Hematopoietic multipotent progenitor cell treated with erythropoietin and hydrocortisone succinate and interleukin-3 and kit ligand, for 4 days (in vitro differentiated cells): ENCODE results near the gene DENND1A.

Experiments used
- DNase-seq: peaks from one replicate; pipeline ENCODE4 v3.0.0-alpha.2; 2015

Gene DENND1A

GRCh38 chr9:123373946-123374345, 556.0 kb downstream of the DENND1A start:
- DNase-seq, result peak; percentile 87

GRCh38 chr9:123373447-123373923, 556.4 kb downstream of the DENND1A start:
- DNase-seq, result peak; percentile 67

GRCh38 chr9:123372766-123373446, 557.0 kb downstream of the DENND1A start:
- DNase-seq, result no peak

- no peak for DNase-seq
Observed at GRCh38 chr9:123371805-123372590, 557.9 kb downstream of the DENND1A start.

GRCh38 chr9:123371228-123371584, 558.7 kb downstream of the DENND1A start:
- DNase-seq, result no peak

GRCh38 chr9:123370526-123371227, 559.2 kb downstream of the DENND1A start:
- DNase-seq, result no peak

GRCh38 chr9:123370108-123370507, 559.8 kb downstream of the DENND1A start:
- DNase-seq, result no peak

GRCh38 chr9:123369296-123369695, 560.6 kb downstream of the DENND1A start:
- no peak for DNase-seq

GRCh38 chr9:123368536-123369153, 561.3 kb downstream of the DENND1A start:
- no peak for DNase-seq

GRCh38 chr9:123368023-123368422, 561.9 kb downstream of the DENND1A start:
- no peak for DNase-seq

- no peak for DNase-seq
Observed at GRCh38 chr9:123365881-123366528, 563.9 kb downstream of the DENND1A start.

- DNase-seq, result peak; percentile 67
Observed at GRCh38 chr9:123365287-123365880, 564.5 kb downstream of the DENND1A start.

- DNase-seq, result no peak
Observed at GRCh38 chr9:123364241-123364824, 565.6 kb downstream of the DENND1A start.

GRCh38 chr9:123362856-123363255, 567.1 kb downstream of the DENND1A start:
- DNase-seq, result no peak

- no peak for DNase-seq
Observed at GRCh38 chr9:123361731-123362510, 568.0 kb downstream of the DENND1A start.

- DNase-seq, result no peak
Observed at GRCh38 chr9:123361086-123361730, 568.7 kb downstream of the DENND1A start.

GRCh38 chr9:123360161-123361085, 569.5 kb downstream of the DENND1A start:
- peak; percentile 97 for DNase-seq

- no peak for DNase-seq
Observed at GRCh38 chr9:123359546-123359945, 570.4 kb downstream of the DENND1A start.

GRCh38 chr9:123359106-123359505, 570.8 kb downstream of the DENND1A start:
- peak; percentile 36 for DNase-seq
